H9 (cell line): Measurements from ENCODE around the gene KLRC1. TPM values are rescaled to one million over a fixed set of nuclear protein-coding genes. Genes with fewer than 3 reads are reported as not detected.

Source experiments
- DNase-seq: peaks from one replicate; pipeline ENCODE4 v3.0.0-alpha.2; 2017
- H2AFZ ChIP-seq: one replicate; pipeline ENCODE4 v1.6.1; 2013; ENCODE audit warnings: mild to moderate bottlenecking, low read length, control low read depth, moderate library complexity
- H2AK5ac ChIP-seq: 2 replicates; pipeline ENCODE4 v1.6.1; 2013; ENCODE audit warnings: low read length, control low read depth, mixed read lengths; ENCODE audit not compliant: insufficient read length
- H2BK120ac ChIP-seq: one replicate; pipeline ENCODE4 v1.6.1; 2013; ENCODE audit warnings: low read depth, mild to moderate bottlenecking, low read length, control low read depth, inconsistent platforms; ENCODE audit not compliant: poor library complexity, severe bottlenecking
- H2BK12ac ChIP-seq: 2 replicates; pipeline ENCODE4 v1.6.1; 2013; ENCODE audit warnings: low read length, control low read depth, mixed read lengths, low read depth; ENCODE audit not compliant: insufficient read length
- H2BK15ac ChIP-seq: 2 replicates; pipeline ENCODE4 v1.6.1; 2013; ENCODE audit warnings: low read depth, low read length, control low read depth
- H2BK20ac ChIP-seq: one replicate; pipeline ENCODE4 v1.6.1; 2013; ENCODE audit warnings: low read depth, mild to moderate bottlenecking, low read length, control low read depth, inconsistent platforms; ENCODE audit not compliant: poor library complexity, severe bottlenecking
- H2BK5ac ChIP-seq: 2 replicates; pipeline ENCODE4 v1.6.1; 2013; ENCODE audit warnings: low read length, control low read depth, mixed read lengths; ENCODE audit not compliant: insufficient read length
- H3K14ac ChIP-seq: 2 replicates; pipeline ENCODE4 v1.6.1; 2013; ENCODE audit warnings: low read length, control low read depth; ENCODE audit not compliant: insufficient read depth
- H3K18ac ChIP-seq: 2 replicates; pipeline ENCODE4 v1.6.1; 2013; ENCODE audit warnings: low read depth, mild to moderate bottlenecking, mixed read lengths, low read length, control low read depth; ENCODE audit not compliant: insufficient read length
- H3K23ac ChIP-seq: 2 replicates; pipeline ENCODE4 v1.6.1; 2013; ENCODE audit warnings: low read length, control low read depth, mixed read lengths, low read depth; ENCODE audit not compliant: insufficient read length
- H3K23me2 ChIP-seq: 2 replicates; pipeline ENCODE4 v1.6.1; 2013; ENCODE audit warnings: low read depth, mild to moderate bottlenecking, mixed read lengths, low read length, control low read depth; ENCODE audit not compliant: insufficient read length, poor library complexity, severe bottlenecking
- H3K27ac ChIP-seq: 2 replicates; pipeline ENCODE4 v1.5.1; 2013; ENCODE audit warnings: low read length, control low read depth, mixed read lengths, low read depth; ENCODE audit not compliant: insufficient read length
- H3K27me3 ChIP-seq: 2 replicates; pipeline ENCODE4 v1.6.1; 2013; ENCODE audit warnings: low read length, control low read depth, inconsistent platforms; ENCODE audit not compliant: insufficient read depth
- H3K4ac ChIP-seq: 2 replicates; pipeline ENCODE4 v1.6.1; 2013; ENCODE audit warnings: low read depth, mild to moderate bottlenecking, control low read depth, inconsistent platforms, low read length, moderate library complexity
- H3K4me1 ChIP-seq: 2 replicates; pipeline ENCODE4 v1.6.1; 2013; ENCODE audit warnings: low read length, control low read depth, inconsistent platforms; ENCODE audit not compliant: insufficient read depth
- H3K4me2 ChIP-seq: 2 replicates; pipeline ENCODE4 v1.6.1; 2013; ENCODE audit warnings: low read length, control low read depth, mixed read lengths; ENCODE audit not compliant: insufficient read length, insufficient read depth
- H3K56ac ChIP-seq: 2 replicates; pipeline ENCODE4 v1.6.1; 2013; ENCODE audit warnings: low read depth, mild to moderate bottlenecking, mixed read lengths, low read length, control low read depth; ENCODE audit not compliant: insufficient read length
- H3K79me1 ChIP-seq: 2 replicates; pipeline ENCODE4 v1.6.1; 2013; ENCODE audit warnings: low read depth, mild to moderate bottlenecking, moderate library complexity, low read length, control low read depth, inconsistent platforms; ENCODE audit not compliant: insufficient read depth, poor library complexity, severe bottlenecking
- H3K79me2 ChIP-seq: 2 replicates; pipeline ENCODE4 v1.6.1; 2013; ENCODE audit warnings: low read length, control low read depth, inconsistent platforms; ENCODE audit not compliant: insufficient read depth
- H3K9ac ChIP-seq: 2 replicates; pipeline ENCODE4 v1.6.1; 2013; ENCODE audit warnings: low read length, control low read depth, mixed read lengths; ENCODE audit not compliant: insufficient read length; ENCODE audit errors: extremely low read depth
- H3K9me3 ChIP-seq: one replicate; pipeline ENCODE4 v1.6.1; 2013; ENCODE audit warnings: low read depth, low read length, inconsistent platforms; ENCODE audit not compliant: control insufficient read depth
- H3T11ph ChIP-seq: one replicate; pipeline ENCODE4 v1.6.1; 2013; ENCODE audit warnings: mild to moderate bottlenecking, low read length, control low read depth, inconsistent platforms
- H4K20me1 ChIP-seq: one replicate; pipeline ENCODE4 v1.6.1; 2013; ENCODE audit not compliant: control insufficient read depth, insufficient read length, insufficient read depth
- H4K5ac ChIP-seq: 2 replicates; pipeline ENCODE4 v1.6.1; 2013; ENCODE audit warnings: low read depth, mild to moderate bottlenecking, mixed read lengths, low read length, control low read depth; ENCODE audit not compliant: insufficient read length
- H4K8ac ChIP-seq: replicated peaks from 2 replicates; pipeline ENCODE4 v1.6.1; 2013; ENCODE audit warnings: low read length, control low read depth, mixed read lengths, low read depth; ENCODE audit not compliant: insufficient read length
- H4K91ac ChIP-seq: 2 replicates; pipeline ENCODE4 v1.6.1; 2013; ENCODE audit warnings: low read depth, mild to moderate bottlenecking, moderate library complexity, mixed read lengths, low read length, control low read depth; ENCODE audit not compliant: insufficient read length
- H3K27ac Mint-ChIP-seq, 3 experiments: 2 replicates in 2 of 3; 3 replicates in 1 of 3; pipeline ENCODE4 v1.8.0; 2020 to 2021; ENCODE audit warnings: mixed read lengths in 3 of 3, mild to moderate bottlenecking in 1 of 3, moderate library complexity in 1 of 3
- H3K27me3 Mint-ChIP-seq: 2 replicates; pipeline ENCODE4 v1.8.0; 2021; ENCODE audit warnings: low read depth, mild to moderate bottlenecking, moderate library complexity, mixed read lengths
- H3K36me3 Mint-ChIP-seq, 3 experiments: 2 replicates in 2 of 3; 3 replicates in 1 of 3; pipeline ENCODE4 v1.8.0; 2020 to 2021; ENCODE audit warnings: low read depth in 3 of 3, mixed read lengths in 3 of 3; ENCODE audit not compliant: insufficient read depth in 1 of 3
- H3K4me1 Mint-ChIP-seq, 2 experiments: 2 replicates each; pipeline ENCODE4 v1.8.0; 2020; ENCODE audit warnings: mixed read lengths in 2 of 2
- H3K4me3 Mint-ChIP-seq, 2 experiments: 2 replicates in 1 of 2; 3 replicates in 1 of 2; pipeline ENCODE4 v1.8.0; 2020 to 2021; ENCODE audit warnings: mild to moderate bottlenecking in 2 of 2, mixed read lengths in 2 of 2, moderate library complexity in 1 of 2
- H3K9me3 Mint-ChIP-seq, 2 experiments: 2 replicates in 1 of 2; 3 replicates in 1 of 2; pipeline ENCODE4 v1.8.0; 2020; ENCODE audit warnings: mild to moderate bottlenecking in 2 of 2, mixed read lengths in 2 of 2, moderate library complexity in 1 of 2
- WGBS: extraction: QIAGEN DNeasy Blood & Tissue Kit; methylation state at CpG from one replicate; pipeline ENCODE4 v1.1.7; 2013; ENCODE audit warnings: missing lambda C conversion rate, low lambda C conversion rate, mixed read lengths; ENCODE audit not compliant: insufficient read length; ENCODE audit errors: extremely low coverage; 5-methylcytosine and 5-hydroxymethylcytosine counted together
- total RNA-seq: library from RNA; stranded (reverse); gene quantifications from 2 replicates; pipeline ENCODE4 v1.2.1, GENCODE V29; 2021
- TF ChIP-seq, protein P1 (sequence below): fragments of 200-600 bp; sonication (generic); conservative IDR thresholded peaks from 3 replicates; pipeline ENCODE4 v1.8.0; 2021; ENCODE audit warnings: antibody characterized with exemption, mild to moderate bottlenecking

KLRC1 gene
- total RNA-seq, 1 experiment from 2014 or later: not detected

DNA sequence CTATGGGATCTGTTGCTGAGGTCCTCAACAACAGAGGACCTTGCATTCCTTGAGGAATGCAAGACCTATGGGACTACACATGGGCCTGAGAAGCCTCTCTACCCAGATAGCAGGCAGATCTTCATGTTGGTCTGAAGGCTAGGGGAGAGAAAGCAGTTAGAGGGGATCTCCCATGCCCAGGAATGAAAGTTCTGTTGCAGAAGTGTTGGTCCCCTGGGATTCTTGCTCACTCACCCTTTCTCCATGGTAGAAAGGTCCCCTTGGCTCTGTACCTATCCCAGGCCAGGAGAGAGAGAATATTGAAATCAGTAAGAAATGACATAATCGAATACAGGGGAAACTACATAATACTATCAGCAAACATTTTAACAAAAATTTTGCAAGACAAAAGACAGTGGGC lies 16.5 kb upstream of the KLRC1 start:
- no CpG with 5 or more reads among the region's 1 CpG for WGBS

More for the DNA sequence above, 16.5 kb upstream of the KLRC1 start:
- no peak overlapping the region for H3K27ac Mint-ChIP-seq
- TF ChIP-seq, protein P1, sequence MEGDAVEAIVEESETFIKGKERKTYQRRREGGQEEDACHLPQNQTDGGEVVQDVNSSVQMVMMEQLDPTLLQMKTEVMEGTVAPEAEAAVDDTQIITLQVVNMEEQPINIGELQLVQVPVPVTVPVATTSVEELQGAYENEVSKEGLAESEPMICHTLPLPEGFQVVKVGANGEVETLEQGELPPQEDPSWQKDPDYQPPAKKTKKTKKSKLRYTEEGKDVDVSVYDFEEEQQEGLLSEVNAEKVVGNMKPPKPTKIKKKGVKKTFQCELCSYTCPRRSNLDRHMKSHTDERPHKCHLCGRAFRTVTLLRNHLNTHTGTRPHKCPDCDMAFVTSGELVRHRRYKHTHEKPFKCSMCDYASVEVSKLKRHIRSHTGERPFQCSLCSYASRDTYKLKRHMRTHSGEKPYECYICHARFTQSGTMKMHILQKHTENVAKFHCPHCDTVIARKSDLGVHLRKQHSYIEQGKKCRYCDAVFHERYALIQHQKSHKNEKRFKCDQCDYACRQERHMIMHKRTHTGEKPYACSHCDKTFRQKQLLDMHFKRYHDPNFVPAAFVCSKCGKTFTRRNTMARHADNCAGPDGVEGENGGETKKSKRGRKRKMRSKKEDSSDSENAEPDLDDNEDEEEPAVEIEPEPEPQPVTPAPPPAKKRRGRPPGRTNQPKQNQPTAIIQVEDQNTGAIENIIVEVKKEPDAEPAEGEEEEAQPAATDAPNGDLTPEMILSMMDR: no peak
- H2BK15ac ChIP-seq: no peak overlapping the region
- H3K23me2 ChIP-seq: no peaks in the 10 kb centered on the region
- H3K4me1 Mint-ChIP-seq: peaks cover 0 to 4% of the 10 kb centered on the region in 2 experiments; a peak in 2 of 4 replicates
- no peak overlapping the region for H2BK20ac ChIP-seq
- no peak for DNase-seq
- no peak overlapping the region for H3K27ac ChIP-seq
- no peak overlapping the region for H2BK120ac ChIP-seq
- no peaks in the 10 kb centered on the region for H4K20me1 ChIP-seq
- H3K27me3 Mint-ChIP-seq: no peaks in the 10 kb centered on the region
- H2BK5ac ChIP-seq: no peak overlapping the region
- no peak overlapping the region for H4K5ac ChIP-seq
- no peak overlapping the region for H2AK5ac ChIP-seq
- H3K18ac ChIP-seq: no peak overlapping the region
- H3K36me3 Mint-ChIP-seq: 0 out of 7 replicates have a peak, but pooled peaks cover 0 to 5% (median 0%) of the 10 kb centered on the region in 3 experiments
- H4K8ac ChIP-seq: no peak overlapping the region
- H3K9me3 ChIP-seq: no peaks in the 10 kb centered on the region
- no peaks in the 10 kb centered on the region for H3K79me2 ChIP-seq
- peaks cover 0 to 2% of the 10 kb centered on the region in 2 experiments; a peak in 3 of 5 replicates for H3K9me3 Mint-ChIP-seq
- no peak overlapping the region for H3T11ph ChIP-seq
- H3K14ac ChIP-seq: no peak overlapping the region
- no peak overlapping the region for H3K4me3 Mint-ChIP-seq
- no peak overlapping the region for H3K56ac ChIP-seq
- no peaks in the 10 kb centered on the region for H3K4me1 ChIP-seq
- H2AFZ ChIP-seq: no peak overlapping the region
- no peaks in the 10 kb centered on the region for H3K79me1 ChIP-seq
- no peak overlapping the region for H3K9ac ChIP-seq
- H4K91ac ChIP-seq: no peak overlapping the region
- no peaks in the 10 kb centered on the region for H3K27me3 ChIP-seq
- no peak overlapping the region for H3K23ac ChIP-seq
- H2BK12ac ChIP-seq: no peak overlapping the region
- no peak overlapping the region for H3K4ac ChIP-seq
- no peak overlapping the region for H3K4me2 ChIP-seq
